ENCODE results near the gene RPH3AL. TPM values are rescaled to one million over a fixed set of nuclear protein-coding genes. Genes with fewer than 3 reads are reported as not detected.
"Not testable (repeated sequence)": the region's sequence is repeated elsewhere in the genome, so short reads cannot be mapped to it uniquely, and the experiment has no call there.

RPH3AL gene
- total and polyA plus RNA-seq, 2 donors from 2014 or later, result 18.1 to 55.9 TPM

GRCh38 chr17:273981-274832, 78.4 kb downstream of the RPH3AL start:
- H3K4me1 ChIP-seq (ENCODE audit: control insufficient read depth in 2 of 3, insufficient read depth in 2 of 3, low read depth in 1 of 3, low read length in 3 of 3), result no peaks in the 10 kb centered on the region
- no peak overlapping the region for H3K9ac ChIP-seq (ENCODE audit: low read length in 3 of 3)
- DNase-seq, result peak in 1 of 5 donors; percentile 66

GRCh38 chr17:272856-273255, 79.8 kb downstream of the RPH3AL start:
- intact Hi-C loops (cut with DNase I); H3K9me3 ChIP-seq (ENCODE audit: control insufficient read depth in 2 of 3, insufficient read depth in 1 of 3, low read length in 3 of 3); FAIRE-seq; H3K27me3 ChIP-seq (ENCODE audit: control insufficient read depth, insufficient read depth, low read length); H3K4me1 ChIP-seq (ENCODE audit: control insufficient read depth in 2 of 3, insufficient read depth in 2 of 3, low read depth in 1 of 3, low read length in 3 of 3); H3K27ac ChIP-seq (ENCODE audit: low read depth in 2 of 2, low read length in 2 of 2); H3K9ac ChIP-seq (ENCODE audit: low read length in 3 of 3); H3K4me3 ChIP-seq (ENCODE audit: low read length in 3 of 3); H3K36me3 ChIP-seq (ENCODE audit: control insufficient read depth in 2 of 3, insufficient read depth in 3 of 3, low read length in 3 of 3): not testable (repeated sequence)
- peak in 1 of 5 donors; percentile 7 for DNase-seq

More at GRCh38 chr17:273981-274832, 78.4 kb downstream of the RPH3AL start:
- FAIRE-seq, result no peak
- H3K4me3 ChIP-seq (ENCODE audit: low read length in 3 of 3), result no peak overlapping the region
- H3K9me3 ChIP-seq (ENCODE audit: control insufficient read depth in 2 of 3, insufficient read depth in 1 of 3, low read length in 3 of 3), result no peaks in the 10 kb centered on the region
- H3K36me3 ChIP-seq (ENCODE audit: control insufficient read depth in 2 of 3, insufficient read depth in 3 of 3, low read length in 3 of 3), result no peaks in the 10 kb centered on the region
- intact Hi-C loops (cut with DNase I), result no loop called here
- H3K27ac ChIP-seq (ENCODE audit: low read depth in 2 of 2, low read length in 2 of 2), result no peak overlapping the region
- TF ChIP-seq CTCF (IDR thresholded peaks at IDR 0.05; ENCODE audit: borderline replicate concordance, extremely low read depth, insufficient read depth), result no peak
- H3K27me3 ChIP-seq (ENCODE audit: control insufficient read depth, insufficient read depth, low read length), result no peaks in the 10 kb centered on the region

- FAIRE-seq; intact Hi-C loops (cut with DNase I); H3K36me3 ChIP-seq (ENCODE audit: control insufficient read depth in 2 of 3, insufficient read depth in 3 of 3, low read length in 3 of 3); H3K4me1 ChIP-seq (ENCODE audit: control insufficient read depth in 2 of 3, insufficient read depth in 2 of 3, low read depth in 1 of 3, low read length in 3 of 3); H3K9me3 ChIP-seq (ENCODE audit: control insufficient read depth in 2 of 3, insufficient read depth in 1 of 3, low read length in 3 of 3); DNase-seq; H3K4me3 ChIP-seq (ENCODE audit: low read length in 3 of 3); H3K9ac ChIP-seq (ENCODE audit: low read length in 3 of 3); H3K27ac ChIP-seq (ENCODE audit: low read depth in 2 of 2, low read length in 2 of 2); H3K27me3 ChIP-seq (ENCODE audit: control insufficient read depth, insufficient read depth, low read length): not testable (repeated sequence)
Measured at GRCh38 chr17:271928-272623, 80.5 kb downstream of the RPH3AL start.

- Histone ChIP-seq H3K4me3 (ENCODE audit: low read length in 3 of 3) (no peak overlapping the region), H3K4me1 (ENCODE audit: control insufficient read depth in 2 of 3, insufficient read depth in 2 of 3, low read depth in 1 of 3, low read length in 3 of 3) (peaks cover 0 to 4% (median 3%) of the 10 kb centered on the region in 3 donors), H3K36me3 (ENCODE audit: control insufficient read depth in 2 of 3, insufficient read depth in 3 of 3, low read length in 3 of 3) (no peaks in the 10 kb centered on the region), H3K27ac (ENCODE audit: low read depth in 2 of 2, low read length in 2 of 2) (no peak overlapping the region), H3K9me3 (ENCODE audit: control insufficient read depth in 2 of 3, insufficient read depth in 1 of 3, low read length in 3 of 3) (no peaks in the 10 kb centered on the region), H3K27me3 (ENCODE audit: control insufficient read depth, insufficient read depth, low read length) (no peaks in the 10 kb centered on the region), H3K9ac (ENCODE audit: low read length in 3 of 3) (no peak overlapping the region)
- FAIRE-seq (no peak), DNase-seq (peak in 1 of 5 donors; percentile 62)
- intact Hi-C loops (cut with DNase I), result no loop called here
- TF ChIP-seq CTCF (IDR thresholded peaks at IDR 0.05; ENCODE audit: borderline replicate concordance, extremely low read depth, insufficient read depth), result no peak
Measured at GRCh38 chr17:269616-270514, 82.7 kb downstream of the RPH3AL start.
